Activated CD4-positive, alpha-beta T cell treated with anti-CD3 and anti-CD28 coated beads, Interleukin-10, Interleukin-2, amounts not matched to agents 100 ng/mL and 50 ng/mL, durations not matched to agents 16 hours and 8 hours (primary cell): ENCODE results near the gene TMEM271.
"Not testable (repeated sequence)": the region's sequence is repeated elsewhere in the genome, so short reads cannot be mapped to it uniquely, and the experiment has no call there.

Source experiments
- DNase-seq: peaks from one replicate; pipeline ENCODE4 v3.0.0-alpha.2; 2020

The TMEM271 gene

GRCh38 chr4:578451-579443, 2.7 kb upstream of the TMEM271 start:
- DNase-seq, result no peak

- DNase-seq, result peak; percentile 34
These were observed 1.7 kb upstream of the TMEM271 start for GRCh38 chr4:577499-578450.

GRCh38 chr4:576991-577498, 950 bp upstream of the TMEM271 start:
- no peak for DNase-seq

GRCh38 chr4:575281-576141, 584 bp downstream of the TMEM271 start:
- no peak for DNase-seq

GRCh38 chr4:574346-575161, 1.5 kb downstream of the TMEM271 start:
- DNase-seq, result no peak

GRCh38 chr4:573122-573892, 2.8 kb downstream of the TMEM271 start:
- no peak for DNase-seq

- DNase-seq, result no peak
These were observed 3.5 kb downstream of the TMEM271 start for GRCh38 chr4:572594-572993.

- DNase-seq, result no peak
These were observed 4.1 kb downstream of the TMEM271 start for GRCh38 chr4:571838-572572.

- no peak for DNase-seq
These were observed 5.3 kb downstream of the TMEM271 start for GRCh38 chr4:570754-571153.

- DNase-seq, result no peak
These were observed 6.0 kb downstream of the TMEM271 start for GRCh38 chr4:569958-570667.

GRCh38 chr4:568962-569361, 7.1 kb downstream of the TMEM271 start:
- no peak for DNase-seq

- DNase-seq, result no peak
These were observed 7.8 kb downstream of the TMEM271 start for GRCh38 chr4:568351-568652.

- DNase-seq, result no peak
These were observed 8.4 kb downstream of the TMEM271 start for GRCh38 chr4:567457-568350.

- DNase-seq, result no peak
These were observed 9.4 kb downstream of the TMEM271 start for GRCh38 chr4:566508-567295.

GRCh38 chr4:566035-566434, 10.1 kb downstream of the TMEM271 start:
- no peak for DNase-seq

- not testable (repeated sequence) for DNase-seq
These were observed 10.5 kb downstream of the TMEM271 start for GRCh38 chr4:565614-566013.

- not testable (repeated sequence) for DNase-seq
These were observed 13.6 kb downstream of the TMEM271 start for GRCh38 chr4:562458-562857.
